GM21526 (cell line): ENCODE measurements around the gene HTR1E.
A peak's percentile ranks its signal among the peaks of the same experiment; 100 is the strongest.
"Not testable (repeated sequence)": the region's sequence is repeated elsewhere in the genome, so short reads cannot be mapped to it uniquely, and the experiment has no call there.

Experiments
- ATAC-seq: cut with Tn5 transposase; IDR thresholded peaks from one replicate; pipeline ENCODE4 v1.9.1; 2021; ENCODE audit warnings: moderate library complexity; ENCODE audit not compliant: unreplicated experiment, low FRiP score

Gene HTR1E, protein sequence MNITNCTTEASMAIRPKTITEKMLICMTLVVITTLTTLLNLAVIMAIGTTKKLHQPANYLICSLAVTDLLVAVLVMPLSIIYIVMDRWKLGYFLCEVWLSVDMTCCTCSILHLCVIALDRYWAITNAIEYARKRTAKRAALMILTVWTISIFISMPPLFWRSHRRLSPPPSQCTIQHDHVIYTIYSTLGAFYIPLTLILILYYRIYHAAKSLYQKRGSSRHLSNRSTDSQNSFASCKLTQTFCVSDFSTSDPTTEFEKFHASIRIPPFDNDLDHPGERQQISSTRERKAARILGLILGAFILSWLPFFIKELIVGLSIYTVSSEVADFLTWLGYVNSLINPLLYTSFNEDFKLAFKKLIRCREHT

DNA sequence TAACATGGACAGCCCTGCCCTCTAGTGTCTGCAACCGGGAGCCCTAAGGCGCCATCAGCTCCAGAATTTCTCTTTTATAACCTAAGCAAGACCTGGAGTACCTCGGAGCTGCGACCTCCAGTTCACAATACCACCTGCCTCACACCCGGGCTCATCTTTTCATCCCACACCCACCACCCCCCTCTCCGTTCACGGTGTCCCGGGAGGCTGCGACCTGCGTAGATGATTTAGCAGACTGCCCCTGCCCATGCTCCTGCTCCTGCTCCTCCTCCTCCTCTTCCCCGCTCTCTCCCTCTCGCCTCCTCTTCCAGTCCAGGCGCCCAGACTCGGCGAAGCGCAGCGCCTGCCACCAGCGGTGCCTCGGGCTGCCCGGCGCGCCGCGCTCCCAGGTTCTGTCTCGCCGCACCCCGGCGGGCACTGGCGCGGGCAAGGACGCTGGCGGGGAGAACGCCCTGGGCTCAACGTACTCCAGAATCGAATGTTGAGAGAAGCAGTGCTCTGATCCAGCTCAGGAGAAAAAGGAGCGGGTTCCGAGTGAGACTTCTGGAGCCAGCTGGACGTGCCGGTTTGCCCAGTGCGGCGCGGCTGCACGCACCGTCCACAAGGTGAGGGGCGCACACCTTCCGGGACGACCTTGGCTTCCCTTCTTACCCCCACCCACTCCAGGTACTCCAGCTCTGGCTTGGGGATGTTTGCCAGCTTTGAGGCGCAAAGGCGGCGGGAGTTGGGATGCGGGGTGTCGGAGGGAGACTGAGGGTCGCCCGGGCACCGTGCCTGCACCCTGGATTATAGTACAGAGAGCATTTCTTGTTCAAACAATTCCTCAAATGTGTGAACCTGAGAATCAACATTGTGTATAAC is at the start of gene HTR1E:
TSS of gene HTR1E (plus strand) at position 310 of the 861 bp plus-strand sequence. CDS start 77,807 bp downstream, outside the sequence.
- peak; percentile 61 for ATAC-seq

GRCh38 chr6:86888301-86888700 is 49.0 kb upstream of the HTR1E start:
- no peak for ATAC-seq

- ATAC-seq, result not testable (repeated sequence)
Observed at GRCh38 chr6:86897265-86897664, 40.1 kb upstream of the HTR1E start.

- ATAC-seq, result no peak
Observed at GRCh38 chr6:86913795-86914194, 23.5 kb upstream of the HTR1E start.

GRCh38 chr6:86916393-86916792 is 20.9 kb upstream of the HTR1E start:
- no peak for ATAC-seq

GRCh38 chr6:86927138-86927537 is 10.2 kb upstream of the HTR1E start:
- ATAC-seq, result not testable (repeated sequence)

GRCh38 chr6:86927859-86928258 is 9.5 kb upstream of the HTR1E start:
- not testable (repeated sequence) for ATAC-seq

DNA sequence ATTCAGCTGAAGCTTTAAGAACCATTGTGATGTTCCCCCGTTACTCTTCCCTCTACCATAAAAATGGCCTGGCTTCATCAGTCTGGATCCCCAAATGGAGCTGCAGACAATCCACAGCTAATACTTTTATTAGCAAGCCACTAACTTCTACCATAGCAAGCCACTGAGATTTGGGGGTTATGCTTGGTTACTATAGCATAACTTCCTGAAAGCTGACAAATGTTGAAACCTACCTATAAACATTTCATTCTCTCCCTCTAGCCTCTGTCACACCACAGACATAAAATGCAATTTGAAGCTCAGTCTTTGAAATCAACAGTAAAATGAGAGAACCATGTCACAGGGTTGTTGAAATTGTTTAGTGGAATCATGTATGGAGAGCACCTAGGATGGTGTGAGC is 3.0 kb upstream of the HTR1E start:
- no peak for ATAC-seq

DNA sequence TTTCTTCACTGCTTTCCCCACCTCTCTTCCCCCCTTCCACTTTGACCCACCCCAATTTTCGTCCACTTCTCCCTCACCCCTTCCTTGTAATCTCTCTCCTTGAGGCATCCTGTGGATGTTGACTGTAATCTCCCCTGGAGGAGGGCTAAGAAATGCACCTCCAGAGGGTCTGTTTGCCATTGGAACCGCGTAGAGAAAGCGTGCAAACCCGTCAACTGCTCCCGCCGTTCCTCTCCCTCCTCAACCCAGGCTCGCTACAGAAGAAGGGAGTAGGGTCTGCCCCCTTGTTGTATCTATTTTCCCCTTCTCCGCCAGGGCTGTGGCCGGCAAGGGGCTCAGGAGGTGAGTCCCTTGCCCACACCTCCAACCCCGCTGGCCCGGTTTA is 502 bp upstream of the HTR1E start:
- ATAC-seq, result peak; percentile 5

DNA sequence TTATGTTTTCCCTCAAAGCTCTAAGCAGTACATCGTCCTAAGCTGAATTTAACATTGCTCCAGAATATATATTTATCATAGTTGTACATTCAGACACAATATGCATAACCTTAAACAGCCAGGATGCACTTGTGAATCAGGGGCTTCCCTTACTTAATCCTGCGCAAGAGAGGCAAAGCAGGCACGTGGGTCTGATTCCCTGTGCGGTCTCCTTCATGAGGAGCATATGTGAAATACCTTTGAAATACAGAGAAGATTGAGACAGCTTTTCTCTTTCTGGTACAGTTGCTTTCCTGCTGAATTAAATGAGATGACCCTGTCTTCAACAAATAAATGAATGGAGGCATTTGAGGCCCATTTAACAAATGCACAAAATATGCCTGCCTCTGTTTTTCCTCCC is 1.5 kb downstream of the HTR1E start:
- ATAC-seq, result no peak

GRCh38 chr6:86941461-86941860 is 4.1 kb downstream of the HTR1E start:
- ATAC-seq, result no peak

- no peak for ATAC-seq
Observed at GRCh38 chr6:86942769-86943516, 5.6 kb downstream of the HTR1E start.

DNA sequence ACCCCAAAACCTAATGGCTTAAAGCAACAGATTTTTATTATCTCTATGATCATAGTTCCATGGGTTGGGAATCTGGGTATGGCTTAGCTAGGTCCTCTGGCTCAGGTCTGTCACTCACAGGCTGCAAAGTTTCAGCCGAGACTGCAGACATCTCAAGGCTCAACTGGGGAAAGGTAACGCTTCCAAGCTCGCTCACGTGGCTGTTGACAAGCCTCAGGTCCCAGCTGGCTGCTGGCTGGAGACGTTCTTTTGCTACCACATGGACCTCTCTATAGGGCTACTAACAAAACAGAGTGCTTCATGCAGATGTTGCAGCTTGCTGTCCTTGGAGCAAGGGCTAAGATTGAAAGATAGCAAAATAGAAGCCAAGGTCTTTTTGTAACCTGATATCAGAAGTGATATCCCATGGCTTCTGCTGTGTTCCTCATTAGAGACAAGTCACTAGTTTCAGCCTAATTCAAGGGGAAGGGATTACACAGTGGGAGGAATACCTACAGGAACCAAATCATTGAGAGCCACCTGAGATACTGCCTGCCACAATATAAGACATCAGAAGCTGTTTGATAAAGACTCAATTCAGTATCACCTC is 6.6 kb downstream of the HTR1E start:
- no peak for ATAC-seq

GRCh38 chr6:86949771-86950170 is 12.4 kb downstream of the HTR1E start:
- no peak for ATAC-seq

GRCh38 chr6:86952991-86953390 is 15.7 kb downstream of the HTR1E start:
- ATAC-seq, result no peak

DNA sequence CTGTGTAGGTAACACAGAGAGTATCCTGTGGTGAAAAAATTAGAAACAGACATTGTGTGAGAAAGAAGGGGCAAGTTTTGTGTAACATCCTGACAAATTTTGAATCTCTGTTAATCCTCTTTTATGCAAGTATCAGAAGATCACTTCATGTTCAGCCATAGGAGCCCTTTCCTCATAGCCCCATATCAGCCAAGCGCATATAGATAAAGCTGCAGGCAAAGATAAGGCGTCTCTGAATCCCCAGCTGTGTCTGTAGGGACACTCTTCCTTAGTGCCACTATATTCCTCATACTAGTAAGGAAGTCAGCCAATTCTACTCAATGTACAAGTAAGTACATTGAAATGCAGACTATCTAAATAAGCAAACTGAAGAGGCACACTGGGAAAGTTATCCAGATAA is 22.3 kb downstream of the HTR1E start:
- no peak for ATAC-seq

GRCh38 chr6:86961455-86962200 is 24.3 kb downstream of the HTR1E start:
- ATAC-seq, result no peak

DNA sequence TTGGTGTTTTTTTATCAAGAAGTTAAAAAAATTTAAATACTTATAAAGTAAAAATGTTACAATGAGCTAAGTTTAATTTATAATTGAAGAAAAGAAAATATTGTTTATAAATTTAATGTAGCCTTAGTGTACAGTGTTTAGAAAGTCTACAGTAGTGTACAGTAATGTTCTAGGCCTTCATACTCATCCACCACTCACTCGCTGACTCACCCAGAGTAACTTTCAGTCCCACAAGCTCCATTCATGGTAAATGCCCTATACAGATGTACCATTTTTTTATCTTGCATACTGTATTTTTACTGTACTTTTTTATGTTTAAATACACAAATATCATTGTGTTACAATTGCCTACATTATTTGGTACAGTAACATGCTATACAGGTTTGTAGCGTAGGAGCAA is 26.0 kb downstream of the HTR1E start:
- ATAC-seq, result no peak

DNA sequence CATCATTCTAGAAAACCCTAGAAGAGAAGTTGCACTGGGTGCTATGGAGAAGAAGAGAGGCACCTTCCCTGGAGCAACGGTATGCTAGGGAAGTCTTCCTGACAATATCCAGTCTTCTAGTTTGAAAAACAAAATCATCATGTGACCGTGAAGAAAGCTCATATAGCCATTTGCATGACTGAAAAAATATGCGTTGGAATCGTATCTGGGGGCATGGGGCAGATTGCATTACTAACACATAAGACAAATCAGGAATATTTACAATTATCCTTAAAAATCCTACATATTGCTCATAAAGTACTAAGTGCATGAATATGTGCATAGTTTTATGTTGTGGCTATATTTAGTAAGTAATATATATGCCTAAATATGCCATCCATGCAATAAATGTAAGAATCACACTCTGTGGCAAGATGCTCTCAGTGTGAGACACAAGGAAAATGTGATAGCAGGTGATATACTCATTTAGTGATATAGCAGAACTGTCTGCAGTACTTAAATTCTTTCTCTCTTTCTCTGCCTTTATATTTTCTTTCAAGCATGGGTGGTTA is 26.8 kb downstream of the HTR1E start:
- no peak for ATAC-seq

DNA sequence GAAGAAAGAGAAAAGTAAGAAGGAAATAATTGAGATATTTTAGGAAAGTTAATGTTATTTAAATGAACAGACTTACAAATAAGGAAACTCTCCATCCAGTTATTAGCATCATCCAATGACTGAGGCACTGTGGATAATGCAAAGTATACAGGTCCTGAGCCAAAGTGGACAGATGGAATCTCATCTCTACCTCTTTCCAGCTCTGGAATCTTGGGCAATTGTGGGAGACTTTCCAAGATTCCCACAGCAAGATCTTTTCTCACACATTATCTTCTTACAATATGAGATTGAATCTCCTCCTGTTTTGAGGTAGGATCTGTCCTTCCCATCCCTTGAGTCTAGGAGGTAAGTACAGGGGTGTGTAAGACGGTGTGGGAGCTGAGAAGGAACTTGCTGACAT is 28.9 kb downstream of the HTR1E start:
- ATAC-seq, result no peak
